GM23338 (cell line): ENCODE measurements around the gene ARHGEF16. TPM values are rescaled to one million over a fixed set of nuclear protein-coding genes. Genes with fewer than 3 reads are reported as not detected.

Experiments used
- ATAC-seq: fragments of 200-7000 bp; cut with Tn5 transposase; 3 replicates; pipeline ENCODE4 v1.9.1; 2020
- DNase-seq: peaks from one replicate; pipeline ENCODE4 v3.0.0-alpha.2; 2015; ENCODE audit warnings: low spot score
- H2AFZ ChIP-seq: fragments of 200-600 bp; sonication (generic); 2 replicates; pipeline ENCODE4 v1.8.0; 2016; ENCODE audit warnings: antibody characterized with exemption, mild to moderate bottlenecking, moderate library complexity
- H3F3A ChIP-seq: fragments of 200-600 bp; sonication (generic); replicated peaks from 2 replicates; pipeline ENCODE4 v1.8.0; 2017; ENCODE audit warnings: antibody characterized with exemption, mixed run types, low read depth
- H3K27ac ChIP-seq: fragments of 200-600 bp; sonication (generic); 2 replicates; pipeline ENCODE4 v1.6.1; 2016; ENCODE audit warnings: low read depth
- H3K27me3 ChIP-seq: fragments of 200-600 bp; sonication (generic); 2 replicates; pipeline ENCODE4 v1.8.0; 2016; ENCODE audit warnings: mild to moderate bottlenecking, mixed run types, moderate library complexity; ENCODE audit not compliant: insufficient read depth
- H3K36me3 ChIP-seq: fragments of 200-600 bp; sonication (generic); 2 replicates; pipeline ENCODE4 v1.8.0; 2016; ENCODE audit warnings: mild to moderate bottlenecking; ENCODE audit not compliant: insufficient read depth
- H3K4me1 ChIP-seq: fragments of 200-600 bp; sonication (generic); 2 replicates; pipeline ENCODE4 v1.8.0; 2016; ENCODE audit warnings: mild to moderate bottlenecking, moderate library complexity; ENCODE audit not compliant: insufficient read depth
- H3K4me2 ChIP-seq: fragments of 200-600 bp; sonication (generic); 2 replicates; pipeline ENCODE4 v1.7.1; 2017; ENCODE audit warnings: mixed run types
- H3K4me3 ChIP-seq: fragments of 200-600 bp; sonication (generic); 2 replicates; pipeline ENCODE4 v1.6.1; 2016; ENCODE audit warnings: mixed run types
- H3K79me2 ChIP-seq: fragments of 200-600 bp; sonication (generic); replicated peaks from 2 replicates; pipeline ENCODE4 v1.8.0; 2017; ENCODE audit warnings: mild to moderate bottlenecking; ENCODE audit not compliant: insufficient read depth
- H3K9me2 ChIP-seq: fragments of 200-600 bp; sonication (generic); 2 replicates; pipeline ENCODE4 v1.8.0; 2017; ENCODE audit not compliant: insufficient read depth
- H4K20me1 ChIP-seq: fragments of 200-600 bp; sonication (generic); replicated peaks from 2 replicates; pipeline ENCODE4 v1.8.0; 2017; ENCODE audit warnings: mild to moderate bottlenecking; ENCODE audit not compliant: insufficient read depth
- H3K27ac Mint-ChIP-seq: 2 replicates; pipeline ENCODE4 v1.8.0; 2020; ENCODE audit warnings: inconsistent platforms, mild to moderate bottlenecking, moderate library complexity, mixed read lengths
- H3K27me3 Mint-ChIP-seq: 3 replicates; pipeline ENCODE4 v1.8.0; 2022; ENCODE audit warnings: low read depth, mild to moderate bottlenecking, moderate library complexity, mixed read lengths, inconsistent platforms; ENCODE audit not compliant: insufficient read depth, poor library complexity
- H3K36me3 Mint-ChIP-seq: 3 replicates; pipeline ENCODE4 v1.8.0; 2021; ENCODE audit warnings: low read depth, mild to moderate bottlenecking, inconsistent platforms, moderate library complexity, mixed read lengths
- H3K4me1 Mint-ChIP-seq: 3 replicates; pipeline ENCODE4 v1.8.0; 2020; ENCODE audit warnings: mild to moderate bottlenecking, inconsistent platforms, mixed read lengths
- H3K4me3 Mint-ChIP-seq: 3 replicates; pipeline ENCODE4 v1.8.0; 2021; ENCODE audit warnings: moderate library complexity, mild to moderate bottlenecking, inconsistent platforms, mixed read lengths
- H3K9me3 Mint-ChIP-seq: 3 replicates; pipeline ENCODE4 v1.8.0; 2020; ENCODE audit warnings: moderate library complexity, mild to moderate bottlenecking, inconsistent platforms, mixed read lengths
- CREB1 ChIP-seq: fragments of 250-450 bp; sonication (Bioruptor Pico); IDR thresholded peaks from 2 replicates; pipeline ENCODE4 v1.5.0; 2020; ENCODE audit warnings: low read depth, mild to moderate bottlenecking, moderate library complexity
- EZH2 ChIP-seq: fragments of 200-600 bp; sonication (generic); IDR thresholded peaks from one replicate; pipeline ENCODE4 v1.8.0; 2017; ENCODE audit warnings: antibody characterized with exemption, mild to moderate bottlenecking, low read depth; ENCODE audit not compliant: unreplicated experiment
- EZH2phosphoT487 ChIP-seq: fragments of 200-600 bp; sonication (generic); IDR thresholded peaks from one replicate; pipeline ENCODE4 v1.8.1; 2018; ENCODE audit warnings: antibody characterized with exemption; ENCODE audit not compliant: unreplicated experiment
- JUNB ChIP-seq: IDR thresholded peaks from one replicate; pipeline ENCODE4 v1.6.1; 2016; ENCODE audit warnings: antibody characterized with exemption; ENCODE audit not compliant: unreplicated experiment
- NANOG ChIP-seq: IDR thresholded peaks from 2 replicates; pipeline ENCODE4 v1.6.1; 2016; ENCODE audit warnings: antibody characterized with exemption, borderline replicate concordance
- POLR2AphosphoS5 ChIP-seq: IDR thresholded peaks from 2 replicates; pipeline ENCODE4 v1.6.1; 2016; ENCODE audit warnings: antibody characterized with exemption, low read depth
- STAT1 ChIP-seq: IDR thresholded peaks from one replicate; pipeline ENCODE4 v1.6.1; 2016; ENCODE audit warnings: antibody characterized with exemption; ENCODE audit not compliant: unreplicated experiment
- ZNF114 ChIP-seq: fragments of 250-450 bp; sonication (Bioruptor Pico); IDR thresholded peaks from 2 replicates; pipeline ENCODE4 v1.5.0; 2020; ENCODE audit warnings: mild to moderate bottlenecking, moderate library complexity
- ZNF331 ChIP-seq: fragments of 250-450 bp; sonication (Bioruptor Pico); IDR thresholded peaks from 2 replicates; pipeline ENCODE4 v1.5.0; 2020; ENCODE audit warnings: low read depth, mild to moderate bottlenecking, moderate library complexity
- polyA plus RNA-seq: library from polyadenylated mRNA; unstranded; fragments of >200 nt; fragmentation: Nextera tagmentation; extraction: Ambion mirVana; gene quantifications from 2 replicates; pipeline ENCODE4 v1.2.1, GENCODE V29; 2016
- total RNA-seq: library from RNA; depleted of rRNA; stranded (reverse); fragments of >200 nt; shearing (Covaris generic); gene quantifications from 2 replicates; pipeline ENCODE4 v1.2.3, GENCODE V29; 2014
- TF ChIP-seq, protein P1 (sequence below), 2 experiments: fragments of 200-600 bp in 1 of 2; sonication (generic) in 1 of 2; conservative IDR thresholded peaks; 2 replicates each; pipeline versions ENCODE4 v1.5.1 to v1.6.1; 2016 to 2017; ENCODE audit warnings: antibody characterized with exemption in 2 of 2, low read depth in 2 of 2, mild to moderate bottlenecking in 2 of 2, moderate library complexity in 1 of 2
- TF ChIP-seq, protein P2 (sequence below): IDR thresholded peaks from one replicate; pipeline ENCODE4 v1.6.1; 2018; ENCODE audit warnings: antibody characterized with exemption; ENCODE audit not compliant: unreplicated experiment
- TF ChIP-seq, protein P3 (sequence below): fragments of 250-450 bp; sonication (Bioruptor Pico); IDR thresholded peaks from 2 replicates; pipeline ENCODE4 v1.5.0; 2020; ENCODE audit warnings: mild to moderate bottlenecking, moderate library complexity
- TF ChIP-seq, protein P4 (sequence below): IDR thresholded peaks from 2 replicates; pipeline ENCODE4 v1.6.1; 2016; ENCODE audit warnings: antibody characterized with exemption

The ARHGEF16 gene
- total and polyA plus RNA-seq, 2 experiments from 2014 or later, result 12.2 to 29.3 TPM

DNA sequence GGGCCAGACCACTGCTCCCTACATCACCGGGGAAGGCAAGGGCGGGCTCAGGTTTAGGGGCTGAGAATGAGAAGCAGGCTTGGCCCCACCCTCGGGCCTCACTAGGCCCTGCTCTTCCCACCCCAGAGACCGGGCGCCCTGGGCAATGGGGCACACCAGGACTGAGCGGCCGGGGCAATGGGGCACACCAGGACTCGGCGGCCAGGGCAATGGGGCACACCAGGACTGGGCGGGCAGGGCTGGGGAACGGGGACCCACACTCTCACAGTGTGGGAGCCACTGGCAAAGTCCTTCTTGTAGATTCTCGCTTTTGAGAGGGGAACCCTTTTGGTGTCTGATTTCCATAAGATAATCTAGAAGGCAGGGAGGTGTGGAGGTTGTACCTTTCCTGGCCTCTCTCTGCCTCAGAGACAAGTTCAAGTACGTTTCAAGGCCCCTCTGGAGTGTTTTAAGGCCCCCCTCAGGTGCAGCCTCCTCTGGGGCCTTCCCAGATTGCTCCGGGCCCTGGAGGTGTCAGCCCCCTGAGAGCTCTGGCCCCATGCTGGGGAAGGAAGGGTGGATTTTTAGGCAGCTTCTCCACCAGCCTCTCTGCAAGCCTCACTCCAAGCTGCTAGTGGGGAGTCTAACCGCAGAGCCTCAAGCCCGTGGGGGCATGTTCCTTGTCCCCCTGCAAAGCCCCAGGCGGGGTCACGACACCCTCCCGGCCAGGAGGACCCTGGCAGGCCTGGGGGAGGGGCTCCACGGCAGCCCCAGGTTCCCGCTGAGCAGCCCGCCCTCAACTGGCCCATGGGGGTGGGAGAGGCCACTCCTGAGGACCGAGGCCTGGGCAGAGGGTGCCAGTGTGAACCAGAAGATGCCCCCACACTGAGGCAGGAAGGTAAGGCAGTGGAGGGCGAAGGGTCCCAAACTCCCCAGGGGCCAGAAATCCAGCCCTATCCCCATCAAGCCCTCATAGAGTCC is 66.2 kb downstream of the ARHGEF16 start:
- Mint-ChIP-seq H3K36me3 (no peaks in the 10 kb centered on the region), H3K4me3 (no peak overlapping the region), H3K9me3 (no peaks in the 10 kb centered on the region), H3K4me1 (no peaks in the 10 kb centered on the region), H3K27ac (no peak overlapping the region), H3K27me3 (peaks cover 6% of the 10 kb centered on the region)
- Histone ChIP-seq H3K4me2 (no peak overlapping the region), H3F3A (no peaks in the 10 kb centered on the region), H3K4me3 (no peak overlapping the region), H3K36me3 (no peaks in the 10 kb centered on the region), H3K27ac (no peak overlapping the region), H3K79me2 (no peaks in the 10 kb centered on the region), H3K4me1 (no peaks in the 10 kb centered on the region), H3K9me2 (no peaks in the 10 kb centered on the region), H3K27me3 (no peaks in the 10 kb centered on the region), H2AFZ (no peak overlapping the region), H4K20me1 (no peaks in the 10 kb centered on the region)
- no peak for DNase-seq
- no peak for ATAC-seq
- TF ChIP-seq EZH2, result no peak
- TF ChIP-seq, protein P1, sequence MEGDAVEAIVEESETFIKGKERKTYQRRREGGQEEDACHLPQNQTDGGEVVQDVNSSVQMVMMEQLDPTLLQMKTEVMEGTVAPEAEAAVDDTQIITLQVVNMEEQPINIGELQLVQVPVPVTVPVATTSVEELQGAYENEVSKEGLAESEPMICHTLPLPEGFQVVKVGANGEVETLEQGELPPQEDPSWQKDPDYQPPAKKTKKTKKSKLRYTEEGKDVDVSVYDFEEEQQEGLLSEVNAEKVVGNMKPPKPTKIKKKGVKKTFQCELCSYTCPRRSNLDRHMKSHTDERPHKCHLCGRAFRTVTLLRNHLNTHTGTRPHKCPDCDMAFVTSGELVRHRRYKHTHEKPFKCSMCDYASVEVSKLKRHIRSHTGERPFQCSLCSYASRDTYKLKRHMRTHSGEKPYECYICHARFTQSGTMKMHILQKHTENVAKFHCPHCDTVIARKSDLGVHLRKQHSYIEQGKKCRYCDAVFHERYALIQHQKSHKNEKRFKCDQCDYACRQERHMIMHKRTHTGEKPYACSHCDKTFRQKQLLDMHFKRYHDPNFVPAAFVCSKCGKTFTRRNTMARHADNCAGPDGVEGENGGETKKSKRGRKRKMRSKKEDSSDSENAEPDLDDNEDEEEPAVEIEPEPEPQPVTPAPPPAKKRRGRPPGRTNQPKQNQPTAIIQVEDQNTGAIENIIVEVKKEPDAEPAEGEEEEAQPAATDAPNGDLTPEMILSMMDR (conservative IDR thresholded peaks at IDR 0.05; ENCODE audit: low read depth in 2 of 2), result no peak
- TF ChIP-seq CREB1 (CRISPR knock-in tag), result no peak
- TF ChIP-seq STAT1, result no peak
- TF ChIP-seq EZH2phosphoT487, result no peak
- TF ChIP-seq, protein P2, sequence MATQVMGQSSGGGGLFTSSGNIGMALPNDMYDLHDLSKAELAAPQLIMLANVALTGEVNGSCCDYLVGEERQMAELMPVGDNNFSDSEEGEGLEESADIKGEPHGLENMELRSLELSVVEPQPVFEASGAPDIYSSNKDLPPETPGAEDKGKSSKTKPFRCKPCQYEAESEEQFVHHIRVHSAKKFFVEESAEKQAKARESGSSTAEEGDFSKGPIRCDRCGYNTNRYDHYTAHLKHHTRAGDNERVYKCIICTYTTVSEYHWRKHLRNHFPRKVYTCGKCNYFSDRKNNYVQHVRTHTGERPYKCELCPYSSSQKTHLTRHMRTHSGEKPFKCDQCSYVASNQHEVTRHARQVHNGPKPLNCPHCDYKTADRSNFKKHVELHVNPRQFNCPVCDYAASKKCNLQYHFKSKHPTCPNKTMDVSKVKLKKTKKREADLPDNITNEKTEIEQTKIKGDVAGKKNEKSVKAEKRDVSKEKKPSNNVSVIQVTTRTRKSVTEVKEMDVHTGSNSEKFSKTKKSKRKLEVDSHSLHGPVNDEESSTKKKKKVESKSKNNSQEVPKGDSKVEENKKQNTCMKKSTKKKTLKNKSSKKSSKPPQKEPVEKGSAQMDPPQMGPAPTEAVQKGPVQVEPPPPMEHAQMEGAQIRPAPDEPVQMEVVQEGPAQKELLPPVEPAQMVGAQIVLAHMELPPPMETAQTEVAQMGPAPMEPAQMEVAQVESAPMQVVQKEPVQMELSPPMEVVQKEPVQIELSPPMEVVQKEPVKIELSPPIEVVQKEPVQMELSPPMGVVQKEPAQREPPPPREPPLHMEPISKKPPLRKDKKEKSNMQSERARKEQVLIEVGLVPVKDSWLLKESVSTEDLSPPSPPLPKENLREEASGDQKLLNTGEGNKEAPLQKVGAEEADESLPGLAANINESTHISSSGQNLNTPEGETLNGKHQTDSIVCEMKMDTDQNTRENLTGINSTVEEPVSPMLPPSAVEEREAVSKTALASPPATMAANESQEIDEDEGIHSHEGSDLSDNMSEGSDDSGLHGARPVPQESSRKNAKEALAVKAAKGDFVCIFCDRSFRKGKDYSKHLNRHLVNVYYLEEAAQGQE, result no peak
- no peak for TF ChIP-seq NANOG
- no peak for TF ChIP-seq ZNF331 (CRISPR knock-in tag)
- TF ChIP-seq, protein P3, sequence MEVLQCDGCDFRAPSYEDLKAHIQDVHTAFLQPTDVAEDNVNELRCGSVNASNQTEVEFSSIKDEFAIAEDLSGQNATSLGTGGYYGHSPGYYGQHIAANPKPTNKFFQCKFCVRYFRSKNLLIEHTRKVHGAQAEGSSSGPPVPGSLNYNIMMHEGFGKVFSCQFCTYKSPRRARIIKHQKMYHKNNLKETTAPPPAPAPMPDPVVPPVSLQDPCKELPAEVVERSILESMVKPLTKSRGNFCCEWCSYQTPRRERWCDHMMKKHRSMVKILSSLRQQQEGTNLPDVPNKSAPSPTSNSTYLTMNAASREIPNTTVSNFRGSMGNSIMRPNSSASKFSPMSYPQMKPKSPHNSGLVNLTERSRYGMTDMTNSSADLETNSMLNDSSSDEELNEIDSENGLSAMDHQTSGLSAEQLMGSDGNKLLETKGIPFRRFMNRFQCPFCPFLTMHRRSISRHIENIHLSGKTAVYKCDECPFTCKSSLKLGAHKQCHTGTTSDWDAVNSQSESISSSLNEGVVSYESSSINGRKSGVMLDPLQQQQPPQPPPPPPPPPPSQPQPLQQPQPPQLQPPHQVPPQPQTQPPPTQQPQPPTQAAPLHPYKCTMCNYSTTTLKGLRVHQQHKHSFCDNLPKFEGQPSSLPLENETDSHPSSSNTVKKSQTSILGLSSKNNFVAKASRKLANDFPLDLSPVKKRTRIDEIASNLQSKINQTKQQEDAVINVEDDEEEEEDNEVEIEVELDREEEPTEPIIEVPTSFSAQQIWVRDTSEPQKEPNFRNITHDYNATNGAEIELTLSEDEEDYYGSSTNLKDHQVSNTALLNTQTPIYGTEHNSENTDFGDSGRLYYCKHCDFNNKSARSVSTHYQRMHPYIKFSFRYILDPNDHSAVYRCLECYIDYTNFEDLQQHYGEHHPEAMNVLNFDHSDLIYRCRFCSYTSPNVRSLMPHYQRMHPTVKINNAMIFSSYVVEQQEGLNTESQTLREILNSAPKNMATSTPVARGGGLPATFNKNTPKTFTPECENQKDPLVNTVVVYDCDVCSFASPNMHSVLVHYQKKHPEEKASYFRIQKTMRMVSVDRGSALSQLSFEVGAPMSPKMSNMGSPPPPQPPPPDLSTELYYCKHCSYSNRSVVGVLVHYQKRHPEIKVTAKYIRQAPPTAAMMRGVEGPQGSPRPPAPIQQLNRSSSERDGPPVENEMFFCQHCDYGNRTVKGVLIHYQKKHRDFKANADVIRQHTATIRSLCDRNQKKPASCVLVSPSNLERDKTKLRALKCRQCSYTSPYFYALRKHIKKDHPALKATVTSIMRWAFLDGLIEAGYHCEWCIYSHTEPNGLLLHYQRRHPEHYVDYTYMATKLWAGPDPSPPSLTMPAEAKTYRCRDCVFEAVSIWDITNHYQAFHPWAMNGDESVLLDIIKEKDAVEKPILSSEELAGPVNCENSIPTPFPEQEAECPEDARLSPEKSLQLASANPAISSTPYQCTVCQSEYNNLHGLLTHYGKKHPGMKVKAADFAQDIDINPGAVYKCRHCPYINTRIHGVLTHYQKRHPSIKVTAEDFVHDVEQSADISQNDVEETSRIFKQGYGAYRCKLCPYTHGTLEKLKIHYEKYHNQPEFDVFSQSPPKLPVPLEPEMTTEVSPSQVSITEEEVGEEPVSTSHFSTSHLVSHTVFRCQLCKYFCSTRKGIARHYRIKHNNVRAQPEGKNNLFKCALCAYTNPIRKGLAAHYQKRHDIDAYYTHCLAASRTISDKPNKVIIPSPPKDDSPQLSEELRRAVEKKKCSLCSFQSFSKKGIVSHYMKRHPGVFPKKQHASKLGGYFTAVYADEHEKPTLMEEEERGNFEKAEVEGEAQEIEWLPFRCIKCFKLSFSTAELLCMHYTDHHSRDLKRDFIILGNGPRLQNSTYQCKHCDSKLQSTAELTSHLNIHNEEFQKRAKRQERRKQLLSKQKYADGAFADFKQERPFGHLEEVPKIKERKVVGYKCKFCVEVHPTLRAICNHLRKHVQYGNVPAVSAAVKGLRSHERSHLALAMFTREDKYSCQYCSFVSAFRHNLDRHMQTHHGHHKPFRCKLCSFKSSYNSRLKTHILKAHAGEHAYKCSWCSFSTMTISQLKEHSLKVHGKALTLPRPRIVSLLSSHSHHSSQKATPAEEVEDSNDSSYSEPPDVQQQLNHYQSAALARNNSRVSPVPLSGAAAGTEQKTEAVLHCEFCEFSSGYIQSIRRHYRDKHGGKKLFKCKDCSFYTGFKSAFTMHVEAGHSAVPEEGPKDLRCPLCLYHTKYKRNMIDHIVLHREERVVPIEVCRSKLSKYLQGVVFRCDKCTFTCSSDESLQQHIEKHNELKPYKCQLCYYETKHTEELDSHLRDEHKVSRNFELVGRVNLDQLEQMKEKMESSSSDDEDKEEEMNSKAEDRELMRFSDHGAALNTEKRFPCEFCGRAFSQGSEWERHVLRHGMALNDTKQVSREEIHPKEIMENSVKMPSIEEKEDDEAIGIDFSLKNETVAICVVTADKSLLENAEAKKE (CRISPR knock-in tag), result no peak
- TF ChIP-seq, protein P4, sequence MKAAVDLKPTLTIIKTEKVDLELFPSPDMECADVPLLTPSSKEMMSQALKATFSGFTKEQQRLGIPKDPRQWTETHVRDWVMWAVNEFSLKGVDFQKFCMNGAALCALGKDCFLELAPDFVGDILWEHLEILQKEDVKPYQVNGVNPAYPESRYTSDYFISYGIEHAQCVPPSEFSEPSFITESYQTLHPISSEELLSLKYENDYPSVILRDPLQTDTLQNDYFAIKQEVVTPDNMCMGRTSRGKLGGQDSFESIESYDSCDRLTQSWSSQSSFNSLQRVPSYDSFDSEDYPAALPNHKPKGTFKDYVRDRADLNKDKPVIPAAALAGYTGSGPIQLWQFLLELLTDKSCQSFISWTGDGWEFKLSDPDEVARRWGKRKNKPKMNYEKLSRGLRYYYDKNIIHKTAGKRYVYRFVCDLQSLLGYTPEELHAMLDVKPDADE, result no peak
- no peak for TF ChIP-seq POLR2AphosphoS5
- no peak for TF ChIP-seq JUNB
- TF ChIP-seq ZNF114 (CRISPR knock-in tag), result no peak
